Loucy (cell line): ENCODE measurements around the gene KRTAP5-8.

Experiments
- H2AFZ ChIP-seq: fragments of 200-600 bp; sonication (generic); 2 replicates; pipeline ENCODE4 v1.6.0; 2016; ENCODE audit warnings: antibody characterized with exemption, mild to moderate bottlenecking, low read length, moderate library complexity
- H3F3A ChIP-seq: fragments of 200-600 bp; 2 replicates; pipeline ENCODE4 v1.6.0; 2016; ENCODE audit warnings: antibody characterized with exemption, low read depth, mild to moderate bottlenecking
- H3K27me3 ChIP-seq: fragments of 200-600 bp; sonication (generic); 2 replicates; pipeline ENCODE4 v1.6.1; 2014; ENCODE audit warnings: low read length, mild to moderate bottlenecking; ENCODE audit not compliant: insufficient read depth, poor library complexity, severe bottlenecking
- H3K36me3 ChIP-seq: fragments of 200-600 bp; sonication (generic); 2 replicates; pipeline ENCODE4 v1.6.1; 2016; ENCODE audit warnings: low read length; ENCODE audit not compliant: insufficient read depth
- H3K4me1 ChIP-seq: fragments of 200-600 bp; sonication (generic); 2 replicates; pipeline ENCODE4 v1.5.1; 2014; ENCODE audit warnings: low read length, mild to moderate bottlenecking; ENCODE audit not compliant: insufficient read depth, poor library complexity, severe bottlenecking
- H3K4me2 ChIP-seq: fragments of 200-600 bp; sonication (generic); 2 replicates; pipeline ENCODE4 v1.6.0; 2014; ENCODE audit warnings: antibody characterized with exemption, low read length, low read depth, mild to moderate bottlenecking; ENCODE audit not compliant: poor library complexity, severe bottlenecking
- H3K4me3 ChIP-seq: fragments of 200-600 bp; sonication (generic); 2 replicates; pipeline ENCODE4 v1.5.1; 2014; ENCODE audit warnings: low read length, mild to moderate bottlenecking, mixed read lengths; ENCODE audit not compliant: poor library complexity, severe bottlenecking
- H3K79me2 ChIP-seq: fragments of 200-600 bp; sonication (generic); 2 replicates; pipeline ENCODE4 v1.6.1; 2014; ENCODE audit warnings: low read length; ENCODE audit not compliant: insufficient read depth
- H3K9ac ChIP-seq: fragments of 200-600 bp; sonication (generic); 2 replicates; pipeline ENCODE4 v1.6.0; 2014; ENCODE audit warnings: mild to moderate bottlenecking, low read depth, low read length, moderate library complexity; ENCODE audit not compliant: poor library complexity, severe bottlenecking
- H3K9me2 ChIP-seq: fragments of 200-600 bp; sonication (generic); replicated peaks from 2 replicates; pipeline ENCODE4 v1.6.1; 2016; ENCODE audit warnings: low read depth, low read length, mixed read lengths
- H3K9me3 ChIP-seq: fragments of 200-600 bp; sonication (generic); 2 replicates; pipeline ENCODE4 v1.6.1; 2014; ENCODE audit warnings: mild to moderate bottlenecking, antibody characterized with exemption, low read length, low read depth; ENCODE audit not compliant: insufficient read depth
- H4K20me1 ChIP-seq: fragments of 200-600 bp; sonication (generic); 2 replicates; pipeline ENCODE4 v1.6.0; 2014; ENCODE audit warnings: antibody characterized with exemption, low read length, mild to moderate bottlenecking; ENCODE audit not compliant: insufficient read depth, poor library complexity, severe bottlenecking
- EZH2phosphoT487 ChIP-seq: fragments of 200-600 bp; IDR thresholded peaks from 2 replicates; pipeline ENCODE4 v1.6.1; 2018; ENCODE audit warnings: antibody characterized with exemption, mild to moderate bottlenecking, moderate library complexity, borderline replicate concordance
- TF ChIP-seq, protein P1 (sequence below): fragments of 200-600 bp; sonication (generic); conservative IDR thresholded peaks from 2 replicates; pipeline ENCODE4 v1.5.1; 2014; ENCODE audit warnings: mild to moderate bottlenecking, antibody characterized with exemption, low read length

KRTAP5-8 gene

GRCh38 chr11:71500601-71501021, 37.2 kb upstream of the KRTAP5-8 start:
- no peak overlapping the region for H3K4me3 ChIP-seq
- H3K9ac ChIP-seq = no peak overlapping the region
- no peaks in the 10 kb centered on the region for H3K27me3 ChIP-seq
- no peaks in the 10 kb centered on the region for H3K9me3 ChIP-seq
- no peaks in the 10 kb centered on the region for H4K20me1 ChIP-seq
- H3K36me3 ChIP-seq = peaks cover 53% of the 10 kb centered on the region; the same call in 1 of the 2 replicates
- TF ChIP-seq, protein P1, sequence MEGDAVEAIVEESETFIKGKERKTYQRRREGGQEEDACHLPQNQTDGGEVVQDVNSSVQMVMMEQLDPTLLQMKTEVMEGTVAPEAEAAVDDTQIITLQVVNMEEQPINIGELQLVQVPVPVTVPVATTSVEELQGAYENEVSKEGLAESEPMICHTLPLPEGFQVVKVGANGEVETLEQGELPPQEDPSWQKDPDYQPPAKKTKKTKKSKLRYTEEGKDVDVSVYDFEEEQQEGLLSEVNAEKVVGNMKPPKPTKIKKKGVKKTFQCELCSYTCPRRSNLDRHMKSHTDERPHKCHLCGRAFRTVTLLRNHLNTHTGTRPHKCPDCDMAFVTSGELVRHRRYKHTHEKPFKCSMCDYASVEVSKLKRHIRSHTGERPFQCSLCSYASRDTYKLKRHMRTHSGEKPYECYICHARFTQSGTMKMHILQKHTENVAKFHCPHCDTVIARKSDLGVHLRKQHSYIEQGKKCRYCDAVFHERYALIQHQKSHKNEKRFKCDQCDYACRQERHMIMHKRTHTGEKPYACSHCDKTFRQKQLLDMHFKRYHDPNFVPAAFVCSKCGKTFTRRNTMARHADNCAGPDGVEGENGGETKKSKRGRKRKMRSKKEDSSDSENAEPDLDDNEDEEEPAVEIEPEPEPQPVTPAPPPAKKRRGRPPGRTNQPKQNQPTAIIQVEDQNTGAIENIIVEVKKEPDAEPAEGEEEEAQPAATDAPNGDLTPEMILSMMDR = no peak
- TF ChIP-seq EZH2phosphoT487 = no peak
- no peaks in the 10 kb centered on the region for H3F3A ChIP-seq
- H3K9me2 ChIP-seq = no peaks in the 10 kb centered on the region
- no peak overlapping the region for H2AFZ ChIP-seq
- no peaks in the 10 kb centered on the region for H3K4me1 ChIP-seq
- H3K79me2 ChIP-seq = no peaks in the 10 kb centered on the region
- H3K4me2 ChIP-seq = no peak overlapping the region

GRCh38 chr11:71501071-71501985, 36.5 kb upstream of the KRTAP5-8 start:
- Histone ChIP-seq H3K79me2 (no peaks in the 10 kb centered on the region), H3K36me3 (peaks cover 46% of the 10 kb centered on the region; the same call in 1 of the 2 replicates), H3K4me2 (no peak overlapping the region), H4K20me1 (no peaks in the 10 kb centered on the region), H3K27me3 (no peaks in the 10 kb centered on the region), H3K9me3 (no peaks in the 10 kb centered on the region), H2AFZ (no peak overlapping the region), H3K4me3 (no peak overlapping the region), H3K4me1 (no peaks in the 10 kb centered on the region), H3K9ac (no peak overlapping the region), H3F3A (no peaks in the 10 kb centered on the region), H3K9me2 (no peaks in the 10 kb centered on the region)
- no peak for TF ChIP-seq EZH2phosphoT487
- TF ChIP-seq, protein P1 = no peak

DNA sequence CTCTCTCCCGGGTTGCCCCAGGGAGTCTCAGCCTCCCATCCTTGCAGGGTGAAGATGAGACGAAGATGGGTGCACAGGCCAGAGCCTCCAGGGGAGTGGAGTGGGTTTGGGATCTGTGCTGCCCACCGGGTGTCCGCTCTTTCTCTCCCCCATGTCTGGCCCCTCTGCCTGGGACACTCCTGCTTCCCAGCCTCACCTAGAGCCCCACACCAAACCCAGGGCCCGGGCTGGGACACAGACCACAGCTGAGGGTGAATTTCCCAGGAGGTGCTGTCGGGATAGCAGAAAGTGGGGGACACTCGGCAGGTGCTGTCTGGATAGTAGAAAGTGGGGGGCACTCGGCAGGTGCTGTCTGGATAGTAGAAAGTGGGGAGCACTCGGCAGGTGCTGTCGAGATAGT, 35.8 kb upstream of the KRTAP5-8 start:
- Histone ChIP-seq H3K9ac (no peak overlapping the region), H3K79me2 (no peaks in the 10 kb centered on the region), H2AFZ (no peak overlapping the region), H3K4me1 (no peaks in the 10 kb centered on the region), H3K36me3 (peaks cover 41% of the 10 kb centered on the region; the same call in 1 of the 2 replicates), H3K4me2 (no peak overlapping the region), H3K4me3 (no peak overlapping the region), H4K20me1 (no peaks in the 10 kb centered on the region), H3K9me3 (no peaks in the 10 kb centered on the region), H3F3A (no peaks in the 10 kb centered on the region), H3K9me2 (no peaks in the 10 kb centered on the region), H3K27me3 (no peaks in the 10 kb centered on the region)
- no peak for TF ChIP-seq EZH2phosphoT487
- TF ChIP-seq, protein P1 = no peak
